Measurements from ENCODE around the gene EIF4H.
"Not testable (repeated sequence)": the region's sequence is repeated elsewhere in the genome, so short reads cannot be mapped to it uniquely, and the experiment has no call there.

The EIF4H gene

GRCh38 chr7:74202841-74203556, 28.8 kb downstream of the EIF4H start:
- Histone ChIP-seq H3K9ac (ENCODE audit: low read length) (no peak overlapping the region), H3K27ac (ENCODE audit: low read depth, low read length) (no peak overlapping the region), H3K4me1 (ENCODE audit: control insufficient read depth, insufficient read depth, low read length) (peaks cover 3% of the 10 kb centered on the region; the same call in 1 of the 2 replicates), H3K36me3 (ENCODE audit: control insufficient read depth, insufficient read depth, low read length) (peaks cover 4% of the 10 kb centered on the region; the same call in 1 of the 2 replicates), H3K4me3 (ENCODE audit: low read depth, low read length) (no peak overlapping the region), H3K9me3 (ENCODE audit: control insufficient read depth, insufficient read depth, low read depth, low read length) (no peaks in the 10 kb centered on the region), H3K27me3 (ENCODE audit: control insufficient read depth, insufficient read depth, low read length) (no peaks in the 10 kb centered on the region)

- Histone ChIP-seq H3K4me1 (ENCODE audit: control insufficient read depth, insufficient read depth, low read length) (peaks cover 3% of the 10 kb centered on the region; the same call in 1 of the 2 replicates), H3K36me3 (ENCODE audit: control insufficient read depth, insufficient read depth, low read length) (no peaks in the 10 kb centered on the region), H3K27me3 (ENCODE audit: control insufficient read depth, insufficient read depth, low read length) (no peaks in the 10 kb centered on the region), H3K9me3 (ENCODE audit: control insufficient read depth, insufficient read depth, low read depth, low read length) (no peaks in the 10 kb centered on the region), H3K4me3 (ENCODE audit: low read depth, low read length) (no peak overlapping the region), H3K27ac (ENCODE audit: low read depth, low read length) (no peak overlapping the region), H3K9ac (ENCODE audit: low read length) (no peak overlapping the region)
Observed at GRCh38 chr7:74203956-74204618, 29.9 kb downstream of the EIF4H start.

- not testable (repeated sequence) for H3K9ac ChIP-seq (ENCODE audit: low read length); H3K4me3 ChIP-seq (ENCODE audit: low read depth, low read length); H3K9me3 ChIP-seq (ENCODE audit: control insufficient read depth, insufficient read depth, low read depth, low read length); H3K4me1 ChIP-seq (ENCODE audit: control insufficient read depth, insufficient read depth, low read length); H3K36me3 ChIP-seq (ENCODE audit: control insufficient read depth, insufficient read depth, low read length); H3K27me3 ChIP-seq (ENCODE audit: control insufficient read depth, insufficient read depth, low read length); H3K27ac ChIP-seq (ENCODE audit: low read depth, low read length)
Observed at GRCh38 chr7:74206052-74206451, 31.9 kb downstream of the EIF4H start.

- H3K9ac ChIP-seq (ENCODE audit: low read length) = no peak overlapping the region
Observed at GRCh38 chr7:74206589-74207120, 32.5 kb downstream of the EIF4H start.

GRCh38 chr7:74207586-74207985, 33.4 kb downstream of the EIF4H start:
- Histone ChIP-seq H3K36me3 (ENCODE audit: control insufficient read depth, insufficient read depth, low read length) (no peaks in the 10 kb centered on the region), H3K9ac (ENCODE audit: low read length) (no peak overlapping the region), H3K4me1 (ENCODE audit: control insufficient read depth, insufficient read depth, low read length) (no peaks in the 10 kb centered on the region), H3K27ac (ENCODE audit: low read depth, low read length) (no peak overlapping the region), H3K4me3 (ENCODE audit: low read depth, low read length) (no peak overlapping the region), H3K9me3 (ENCODE audit: control insufficient read depth, insufficient read depth, low read depth, low read length) (no peaks in the 10 kb centered on the region), H3K27me3 (ENCODE audit: control insufficient read depth, insufficient read depth, low read length) (no peaks in the 10 kb centered on the region)

More at GRCh38 chr7:74206589-74207120, 32.5 kb downstream of the EIF4H start:
- Histone ChIP-seq H3K36me3 (ENCODE audit: control insufficient read depth, insufficient read depth, low read length) (no peaks in the 10 kb centered on the region), H3K27ac (ENCODE audit: low read depth, low read length) (no peak overlapping the region), H3K4me1 (ENCODE audit: control insufficient read depth, insufficient read depth, low read length) (no peaks in the 10 kb centered on the region), H3K4me3 (ENCODE audit: low read depth, low read length) (no peak overlapping the region), H3K27me3 (ENCODE audit: control insufficient read depth, insufficient read depth, low read length) (no peaks in the 10 kb centered on the region), H3K9me3 (ENCODE audit: control insufficient read depth, insufficient read depth, low read depth, low read length) (no peaks in the 10 kb centered on the region)

- not testable (repeated sequence) for H3K27ac ChIP-seq (ENCODE audit: low read depth, low read length)
Observed at GRCh38 chr7:74208241-74208640, 34.1 kb downstream of the EIF4H start.

GRCh38 chr7:74212661-74213060, 38.5 kb downstream of the EIF4H start:
- Histone ChIP-seq H3K4me1 (ENCODE audit: control insufficient read depth, insufficient read depth, low read length) (no peaks in the 10 kb centered on the region), H3K9ac (ENCODE audit: low read length) (no peak overlapping the region), H3K9me3 (ENCODE audit: control insufficient read depth, insufficient read depth, low read depth, low read length) (no peaks in the 10 kb centered on the region), H3K36me3 (ENCODE audit: control insufficient read depth, insufficient read depth, low read length) (no peaks in the 10 kb centered on the region), H3K4me3 (ENCODE audit: low read depth, low read length) (no peak overlapping the region), H3K27me3 (ENCODE audit: control insufficient read depth, insufficient read depth, low read length) (no peaks in the 10 kb centered on the region), H3K27ac (ENCODE audit: low read depth, low read length) (no peak overlapping the region)

More at GRCh38 chr7:74208241-74208640, 34.1 kb downstream of the EIF4H start:
- H3K36me3 ChIP-seq (ENCODE audit: control insufficient read depth, insufficient read depth, low read length); H3K9me3 ChIP-seq (ENCODE audit: control insufficient read depth, insufficient read depth, low read depth, low read length); H3K9ac ChIP-seq (ENCODE audit: low read length); H3K4me1 ChIP-seq (ENCODE audit: control insufficient read depth, insufficient read depth, low read length); H3K27me3 ChIP-seq (ENCODE audit: control insufficient read depth, insufficient read depth, low read length); H3K4me3 ChIP-seq (ENCODE audit: low read depth, low read length): not testable (repeated sequence)

- no peak overlapping the region for H3K27ac ChIP-seq (ENCODE audit: low read depth, low read length)
- no peak overlapping the region for H3K9ac ChIP-seq (ENCODE audit: low read length)
- no peaks in the 10 kb centered on the region for H3K9me3 ChIP-seq (ENCODE audit: control insufficient read depth, insufficient read depth, low read depth, low read length)
- no peaks in the 10 kb centered on the region for H3K27me3 ChIP-seq (ENCODE audit: control insufficient read depth, insufficient read depth, low read length)
- H3K36me3 ChIP-seq (ENCODE audit: control insufficient read depth, insufficient read depth, low read length) = no peaks in the 10 kb centered on the region
- H3K4me3 ChIP-seq (ENCODE audit: low read depth, low read length) = no peak overlapping the region
- H3K4me1 ChIP-seq (ENCODE audit: control insufficient read depth, insufficient read depth, low read length) = no peaks in the 10 kb centered on the region
Observed at GRCh38 chr7:74214816-74215630, 40.9 kb downstream of the EIF4H start.

- no peaks in the 10 kb centered on the region for H3K36me3 ChIP-seq (ENCODE audit: control insufficient read depth, insufficient read depth, low read length)
- H3K27me3 ChIP-seq (ENCODE audit: control insufficient read depth, insufficient read depth, low read length) = no peaks in the 10 kb centered on the region
- H3K27ac ChIP-seq (ENCODE audit: low read depth, low read length) = no peak overlapping the region
- H3K4me1 ChIP-seq (ENCODE audit: control insufficient read depth, insufficient read depth, low read length) = no peaks in the 10 kb centered on the region
- no peak overlapping the region for H3K9ac ChIP-seq (ENCODE audit: low read length)
- H3K4me3 ChIP-seq (ENCODE audit: low read depth, low read length) = no peak overlapping the region
- no peaks in the 10 kb centered on the region for H3K9me3 ChIP-seq (ENCODE audit: control insufficient read depth, insufficient read depth, low read depth, low read length)
Observed at GRCh38 chr7:74215921-74216320, 41.8 kb downstream of the EIF4H start.

- H3K36me3 ChIP-seq (ENCODE audit: control insufficient read depth, insufficient read depth, low read length) = no peaks in the 10 kb centered on the region
- H3K9ac ChIP-seq (ENCODE audit: low read length) = no peak overlapping the region
- H3K4me3 ChIP-seq (ENCODE audit: low read depth, low read length) = no peak overlapping the region
- no peaks in the 10 kb centered on the region for H3K27me3 ChIP-seq (ENCODE audit: control insufficient read depth, insufficient read depth, low read length)
- no peaks in the 10 kb centered on the region for H3K4me1 ChIP-seq (ENCODE audit: control insufficient read depth, insufficient read depth, low read length)
- no peaks in the 10 kb centered on the region for H3K9me3 ChIP-seq (ENCODE audit: control insufficient read depth, insufficient read depth, low read depth, low read length)
- H3K27ac ChIP-seq (ENCODE audit: low read depth, low read length) = no peak overlapping the region
Observed at GRCh38 chr7:74216361-74216761, 42.2 kb downstream of the EIF4H start.

Data from HUES6 (cell line).